Astrocyte of the spinal cord (primary cell): ENCODE data around the gene PHYHD1.

Experiments used
- DNase-seq: peaks from one replicate; pipeline ENCODE4 v3.0.0; 2011; ENCODE audit warnings: low read depth, low spot score
- H3K4me3 ChIP-seq: 2 replicates; pipeline ENCODE4 v1.5.1; 2011; ENCODE audit warnings: low read depth, mild to moderate bottlenecking, low read length, moderate library complexity
- CTCF ChIP-seq: IDR thresholded peaks from 2 replicates; pipeline ENCODE4 v1.5.1; 2012; ENCODE audit warnings: low read depth, mild to moderate bottlenecking, low read length, inconsistent platforms
- in situ Hi-C: cut with HindIII; loops from 2 replicates; pipeline ENCODE4 v1.10.0; 2017; ENCODE audit warnings: low sequenced_read_pairs

PHYHD1 gene

GRCh38 chr9:128969491-128969890 is 48.7 kb downstream of the PHYHD1 start:
- in situ Hi-C loops = no loop called here
- DNase-seq = peak; percentile 53
- no peak overlapping the region for H3K4me3 ChIP-seq
- no peak for TF ChIP-seq CTCF

- no peak overlapping the region for H3K4me3 ChIP-seq
- DNase-seq = peak; percentile 54
- TF ChIP-seq CTCF = no peak
- in situ Hi-C loops = no loop called here
Observed at GRCh38 chr9:128972956-128973355, 52.2 kb downstream of the PHYHD1 start.

- in situ Hi-C loops = no loop called here
- no peak for TF ChIP-seq CTCF
- H3K4me3 ChIP-seq = no peak overlapping the region
- no peak for DNase-seq
Observed at GRCh38 chr9:128979111-128979510, 58.3 kb downstream of the PHYHD1 start.

- in situ Hi-C loops = no loop called here
- no peak for TF ChIP-seq CTCF
- DNase-seq = no peak
- H3K4me3 ChIP-seq = no peak overlapping the region
Observed at GRCh38 chr9:128983536-128983935, 62.8 kb downstream of the PHYHD1 start.

GRCh38 chr9:128986671-128987070 is 65.9 kb downstream of the PHYHD1 start:
- in situ Hi-C loops = no loop called here
- no peak for TF ChIP-seq CTCF
- no peak for DNase-seq

GRCh38 chr9:128987805-128988204 is 67.0 kb downstream of the PHYHD1 start:
- no peak overlapping the region for H3K4me3 ChIP-seq

More at GRCh38 chr9:128986671-128987070, 65.9 kb downstream of the PHYHD1 start:
- H3K4me3 ChIP-seq = no peak overlapping the region

More at GRCh38 chr9:128987805-128988204, 67.0 kb downstream of the PHYHD1 start:
- in situ Hi-C loops = no loop called here
- peak; percentile 89 for DNase-seq
- no peak for TF ChIP-seq CTCF
